ENCODE results near the gene PHRF1. TPM values are rescaled to one million over a fixed set of nuclear protein-coding genes. Genes with fewer than 3 reads are reported as not detected.
A peak's percentile ranks its signal among the peaks of the same experiment; 100 is the strongest.

Gene PHRF1
- total and polyA plus RNA-seq, 9 of the 15 experiments (the other 6 are each of a cell fraction or from before 2014, with no cell fraction given), result 0.07 to 37.2 (median 7.7) TPM

DNA sequence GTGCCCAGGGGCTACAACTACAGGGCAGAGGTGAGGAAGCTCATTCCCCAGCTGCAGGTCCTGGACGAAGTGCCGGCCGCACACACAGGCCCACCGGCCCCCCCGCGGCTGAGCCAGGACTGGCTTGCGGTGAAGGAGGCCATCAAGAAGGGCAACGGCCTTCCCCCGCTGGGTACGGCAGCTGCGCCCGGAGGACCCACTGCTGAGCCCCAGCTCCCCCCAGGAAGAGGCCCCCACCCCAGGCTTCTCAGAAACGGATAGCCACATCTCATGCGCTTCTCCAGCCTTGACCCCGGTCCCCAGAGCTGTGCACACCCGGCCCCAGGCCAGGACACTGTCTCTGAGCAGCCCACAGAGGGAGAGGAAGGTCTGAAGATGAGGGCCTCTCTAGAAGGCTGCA is 25.1 kb upstream of the PHRF1 start:
- peak overlapping the region; percentile 25; the same call in 1 of the 2 replicates for H3K4me2 ChIP-seq (ENCODE audit: insufficient read depth, low read length)
- H3K9ac ChIP-seq (ENCODE audit: insufficient read depth in 1 of 2, low read depth in 2 of 2, low read length in 2 of 2), result peak overlapping the region; percentile 41 to 88
- BruUV-seq (replicated peaks), result no TSS peak
- CTCF ChIA-PET (ENCODE audit: low intra/inter-chr PET ratio), result no interaction called here
- no peaks in the 10 kb centered on the region for H3K9me1 ChIP-seq (ENCODE audit: control insufficient read depth, insufficient read depth, low read length)
- H4K20me1 ChIP-seq (replicated peaks; ENCODE audit: control insufficient read depth, insufficient read depth, low read length), result no peaks in the 10 kb centered on the region
- H3K27me3 ChIP-seq (ENCODE audit: control insufficient read depth in 2 of 2, insufficient read depth in 2 of 2, low read length in 2 of 2), result no peaks in the 10 kb centered on the region
- H2AFZ ChIP-seq (ENCODE audit: low read depth, low read length), result peak overlapping the region; percentile 79
- H3K4me1 ChIP-seq (replicated peaks in 1 of 2; ENCODE audit: control insufficient read depth in 2 of 2, insufficient read depth in 2 of 2, low read length in 2 of 2), result peaks cover 13 to 72% of the 10 kb centered on the region in 2 experiments; a peak in 4 of 5 replicates
- no peak overlapping the region for H3K4me3 ChIP-seq
- intact Hi-C loops (cut with micrococcal nuclease) (loop anchor here (5.0 to 10.0 kb wide), 3 partner anchors 64 to 176 kb away; partner anchors contain the start of genes DEAF1, IRF7 and TMEM80), in situ Hi-C loops (cut with MboI) (no loop called here)
- H3K79me2 ChIP-seq (ENCODE audit: control insufficient read depth, insufficient read depth, low read length), result no peaks in the 10 kb centered on the region
- H3K9me3 ChIP-seq (replicated peaks; ENCODE audit: control insufficient read depth, insufficient read depth, low read depth, low read length), result no peaks in the 10 kb centered on the region
- no peak for DNase-seq (ENCODE audit: extremely low read depth in 1 of 4, low spot score in 3 of 4)
- 72% methylated on average over 10 of the region's 16 CpGs for WGBS (ENCODE audit: insufficient coverage, low coverage, missing lambda C conversion rate)
- FAIRE-seq, result no peak
- POLR2A ChIA-PET, result interaction anchor here (0.7 to 2.1 kb wide), 6 partner anchors 9 to 592 kb away, joined by 3 to 8 read pairs (median 5); partner anchors contain the start of genes LMNTD2, PHRF1 and RASSF7
- peak overlapping the region; percentile 25; the same call in 1 of the 3 replicates for H3K27ac ChIP-seq (ENCODE audit: extremely low read depth, low read depth, low read length)
- peak; percentile 23 for ATAC-seq
- H3K36me3 ChIP-seq (ENCODE audit: control insufficient read depth, insufficient read depth, low read length), result no peaks in the 10 kb centered on the region
- TF ChIP-seq ZNF583 (CRISPR knock-in tag; IDR thresholded peaks at IDR 0.05) (no peak), MTF1 (CRISPR knock-in tag; IDR thresholded peaks at IDR 0.05; ENCODE audit: borderline replicate concordance) (no peak), NEUROD1 (IDR thresholded peaks at IDR 0.05; ENCODE audit: borderline replicate concordance, low read depth, low read length, partially characterized antibody) (no peak), RUNX1 (IDR thresholded peaks at IDR 0.05; ENCODE audit: low read depth) (no peak), SNAPC5 (CRISPR knock-in tag; IDR thresholded peaks at IDR 0.05) (no peak), CCNT2 (IDR thresholded peaks at IDR 0.05; ENCODE audit: borderline replicate concordance, extremely low read depth, insufficient read length, low read depth, low read length) (no peak), ZNF174 (CRISPR knock-in tag; IDR thresholded peaks at IDR 0.05) (no peak), ZNF263 (CRISPR knock-in tag; IDR thresholded peaks at IDR 0.05; ENCODE audit: borderline replicate concordance) (no peak), DPF2 (IDR thresholded peaks at IDR 0.05) (no peak), ZNF445 (CRISPR knock-in tag; IDR thresholded peaks at IDR 0.05; ENCODE audit: low read depth) (no peak), MAFG (tag; conservative IDR thresholded peaks at IDR 0.05) (no peak)
- TF ChIP-seq, protein P1, sequence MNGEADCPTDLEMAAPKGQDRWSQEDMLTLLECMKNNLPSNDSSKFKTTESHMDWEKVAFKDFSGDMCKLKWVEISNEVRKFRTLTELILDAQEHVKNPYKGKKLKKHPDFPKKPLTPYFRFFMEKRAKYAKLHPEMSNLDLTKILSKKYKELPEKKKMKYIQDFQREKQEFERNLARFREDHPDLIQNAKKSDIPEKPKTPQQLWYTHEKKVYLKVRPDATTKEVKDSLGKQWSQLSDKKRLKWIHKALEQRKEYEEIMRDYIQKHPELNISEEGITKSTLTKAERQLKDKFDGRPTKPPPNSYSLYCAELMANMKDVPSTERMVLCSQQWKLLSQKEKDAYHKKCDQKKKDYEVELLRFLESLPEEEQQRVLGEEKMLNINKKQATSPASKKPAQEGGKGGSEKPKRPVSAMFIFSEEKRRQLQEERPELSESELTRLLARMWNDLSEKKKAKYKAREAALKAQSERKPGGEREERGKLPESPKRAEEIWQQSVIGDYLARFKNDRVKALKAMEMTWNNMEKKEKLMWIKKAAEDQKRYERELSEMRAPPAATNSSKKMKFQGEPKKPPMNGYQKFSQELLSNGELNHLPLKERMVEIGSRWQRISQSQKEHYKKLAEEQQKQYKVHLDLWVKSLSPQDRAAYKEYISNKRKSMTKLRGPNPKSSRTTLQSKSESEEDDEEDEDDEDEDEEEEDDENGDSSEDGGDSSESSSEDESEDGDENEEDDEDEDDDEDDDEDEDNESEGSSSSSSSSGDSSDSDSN (IDR thresholded peaks at IDR 0.05; ENCODE audit: borderline replicate concordance in 1 of 2, low read depth in 2 of 2, low read length in 2 of 2), result no peak
- TF ChIP-seq, protein P2, sequence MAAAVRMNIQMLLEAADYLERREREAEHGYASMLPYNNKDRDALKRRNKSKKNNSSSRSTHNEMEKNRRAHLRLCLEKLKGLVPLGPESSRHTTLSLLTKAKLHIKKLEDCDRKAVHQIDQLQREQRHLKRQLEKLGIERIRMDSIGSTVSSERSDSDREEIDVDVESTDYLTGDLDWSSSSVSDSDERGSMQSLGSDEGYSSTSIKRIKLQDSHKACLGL (CRISPR knock-in tag; IDR thresholded peaks at IDR 0.05; ENCODE audit: borderline replicate concordance, poor library complexity, severe bottlenecking), result no peak
- TF ChIP-seq, protein P3, sequence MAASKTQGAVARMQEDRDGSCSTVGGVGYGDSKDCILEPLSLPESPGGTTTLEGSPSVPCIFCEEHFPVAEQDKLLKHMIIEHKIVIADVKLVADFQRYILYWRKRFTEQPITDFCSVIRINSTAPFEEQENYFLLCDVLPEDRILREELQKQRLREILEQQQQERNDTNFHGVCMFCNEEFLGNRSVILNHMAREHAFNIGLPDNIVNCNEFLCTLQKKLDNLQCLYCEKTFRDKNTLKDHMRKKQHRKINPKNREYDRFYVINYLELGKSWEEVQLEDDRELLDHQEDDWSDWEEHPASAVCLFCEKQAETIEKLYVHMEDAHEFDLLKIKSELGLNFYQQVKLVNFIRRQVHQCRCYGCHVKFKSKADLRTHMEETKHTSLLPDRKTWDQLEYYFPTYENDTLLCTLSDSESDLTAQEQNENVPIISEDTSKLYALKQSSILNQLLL (CRISPR knock-in tag; IDR thresholded peaks at IDR 0.05; ENCODE audit: borderline replicate concordance), result no peak
- TF ChIP-seq, protein P4, sequence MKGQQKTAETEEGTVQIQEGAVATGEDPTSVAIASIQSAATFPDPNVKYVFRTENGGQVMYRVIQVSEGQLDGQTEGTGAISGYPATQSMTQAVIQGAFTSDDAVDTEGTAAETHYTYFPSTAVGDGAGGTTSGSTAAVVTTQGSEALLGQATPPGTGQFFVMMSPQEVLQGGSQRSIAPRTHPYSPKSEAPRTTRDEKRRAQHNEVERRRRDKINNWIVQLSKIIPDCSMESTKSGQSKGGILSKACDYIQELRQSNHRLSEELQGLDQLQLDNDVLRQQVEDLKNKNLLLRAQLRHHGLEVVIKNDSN (CRISPR knock-in tag; IDR thresholded peaks at IDR 0.05), result no peak

All from K562 (cell line).